Heart left ventricle (tissue), 13 donors: ENCODE data around the gene SLC12A5.

ENCODE experiments used
- CTCF ChIP-seq, 12 donors: fragments of 200-600 bp; sonication (generic) in 4 of 12; IDR thresholded peaks; one replicate each; pipeline versions ENCODE4 v1.5.0 to v1.8.0; 2018 to 2022; ENCODE audit warnings: antibody characterized with exemption in 12 of 12, mild to moderate bottlenecking in 5 of 12
- POLR2A ChIP-seq, 2 donors: fragments of 450-650 bp; IDR thresholded peaks; one replicate each; pipeline ENCODE4 v1.6.1; 2017; ENCODE audit warnings: antibody characterized with exemption in 2 of 2, mild to moderate bottlenecking in 2 of 2, moderate library complexity in 2 of 2
- donor health status: ischemic (EF 13 %, LVEDD 7.1; RV severe dilation, severe dysfunction).
- donor health status: DM: no; HTN: yes; CAD: no.
- donor health status: DM: no; HTN: no; CAD: no.
- donor health status: ischemic (EF 25% LVEDD 6.9; RV normal size, moderate dysfunction).
- donor health status: ischemic (EF 25% LVEDD 5.7; RV mildly dilated, moderate dysfunction).
- donor health status: ischemic (EF 35%, LVEDD 5.7; RV mildly dilated, moderate dysfunction).
- donor health status: nonischemic (EF 11% LVEDD 7.7; RV severe dilation, severe dysfunction).
- donor health status: DM: yes; HTN: yes; CAD: no.
- donor health status: PGD.
- donor health status: ischemic (EF 29% LVEDD 5.4; RV normal size, mild dysfunction).
- donor health status: nonischemic (EF 23%, LVEDD 6.1; RV moderate dilation, normal function).

GRCh38 chr20:45994761-45995493 lies 34.1 kb upstream of the SLC12A5 start:
- TF ChIP-seq CTCF (IDR thresholded peaks at IDR 0.05) (no peak), POLR2A (IDR thresholded peaks at IDR 0.05) (no peak)
